ENCODE results near the gene PCNX2.

Gene PCNX2

DNA sequence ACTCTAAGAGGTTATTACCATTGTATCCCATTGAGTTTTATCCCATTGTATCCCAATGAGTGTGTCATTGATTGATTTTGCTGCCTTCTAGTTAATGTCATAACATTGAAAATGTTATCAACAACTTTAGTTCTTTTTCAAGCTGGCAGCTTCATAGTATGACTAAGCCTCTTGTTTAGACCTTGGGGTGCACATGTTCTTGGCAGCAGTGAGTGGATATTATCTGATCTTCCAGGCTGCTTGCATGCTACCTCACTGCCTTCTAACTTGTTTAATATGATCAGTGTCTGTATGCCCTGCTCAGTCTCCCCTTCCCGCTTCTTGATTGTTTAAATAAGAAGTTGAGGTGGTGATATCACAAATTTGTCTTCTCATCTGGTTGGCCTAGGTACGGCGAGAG, 320.6 kb downstream of the PCNX2 start:
- no peaks in the 10 kb centered on the region for H4K20me1 ChIP-seq (ENCODE audit: insufficient read depth, low read length, poor library complexity, severe bottlenecking)
- H3K4me1 ChIP-seq (ENCODE audit: insufficient read depth, low read length, poor library complexity, severe bottlenecking), result peaks cover 21% of the 10 kb centered on the region
- peaks cover 23% of the 10 kb centered on the region for H3K9me3 ChIP-seq (ENCODE audit: insufficient read depth, low read depth, low read length)
- no peaks in the 10 kb centered on the region for H3K27me3 ChIP-seq (ENCODE audit: insufficient read depth, low read length, poor library complexity, severe bottlenecking)
- 0 out of 2 replicates have a peak, but pooled peaks cover 3% of the 10 kb centered on the region for H3K79me2 ChIP-seq (ENCODE audit: insufficient read depth, low read length)
- no peak overlapping the region for H3K4me3 ChIP-seq (ENCODE audit: low read length, poor library complexity, severe bottlenecking)
- H3F3A ChIP-seq (ENCODE audit: low read depth), result no peaks in the 10 kb centered on the region
- H3K4me2 ChIP-seq (ENCODE audit: low read depth, low read length, poor library complexity, severe bottlenecking), result no peak overlapping the region
- H2AFZ ChIP-seq (ENCODE audit: low read length), result no peak overlapping the region
- TF ChIP-seq, protein P1, sequence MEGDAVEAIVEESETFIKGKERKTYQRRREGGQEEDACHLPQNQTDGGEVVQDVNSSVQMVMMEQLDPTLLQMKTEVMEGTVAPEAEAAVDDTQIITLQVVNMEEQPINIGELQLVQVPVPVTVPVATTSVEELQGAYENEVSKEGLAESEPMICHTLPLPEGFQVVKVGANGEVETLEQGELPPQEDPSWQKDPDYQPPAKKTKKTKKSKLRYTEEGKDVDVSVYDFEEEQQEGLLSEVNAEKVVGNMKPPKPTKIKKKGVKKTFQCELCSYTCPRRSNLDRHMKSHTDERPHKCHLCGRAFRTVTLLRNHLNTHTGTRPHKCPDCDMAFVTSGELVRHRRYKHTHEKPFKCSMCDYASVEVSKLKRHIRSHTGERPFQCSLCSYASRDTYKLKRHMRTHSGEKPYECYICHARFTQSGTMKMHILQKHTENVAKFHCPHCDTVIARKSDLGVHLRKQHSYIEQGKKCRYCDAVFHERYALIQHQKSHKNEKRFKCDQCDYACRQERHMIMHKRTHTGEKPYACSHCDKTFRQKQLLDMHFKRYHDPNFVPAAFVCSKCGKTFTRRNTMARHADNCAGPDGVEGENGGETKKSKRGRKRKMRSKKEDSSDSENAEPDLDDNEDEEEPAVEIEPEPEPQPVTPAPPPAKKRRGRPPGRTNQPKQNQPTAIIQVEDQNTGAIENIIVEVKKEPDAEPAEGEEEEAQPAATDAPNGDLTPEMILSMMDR (conservative IDR thresholded peaks at IDR 0.05; ENCODE audit: low read length), result no peak
- no peak for TF ChIP-seq EZH2phosphoT487 (IDR thresholded peaks at IDR 0.05; ENCODE audit: borderline replicate concordance)
- no peaks in the 10 kb centered on the region for H3K9me2 ChIP-seq (replicated peaks; ENCODE audit: low read depth, low read length)
- H3K9ac ChIP-seq (ENCODE audit: low read depth, low read length, poor library complexity, severe bottlenecking), result no peak overlapping the region
- H3K36me3 ChIP-seq (ENCODE audit: insufficient read depth, low read length), result peaks cover 65% of the 10 kb centered on the region

DNA sequence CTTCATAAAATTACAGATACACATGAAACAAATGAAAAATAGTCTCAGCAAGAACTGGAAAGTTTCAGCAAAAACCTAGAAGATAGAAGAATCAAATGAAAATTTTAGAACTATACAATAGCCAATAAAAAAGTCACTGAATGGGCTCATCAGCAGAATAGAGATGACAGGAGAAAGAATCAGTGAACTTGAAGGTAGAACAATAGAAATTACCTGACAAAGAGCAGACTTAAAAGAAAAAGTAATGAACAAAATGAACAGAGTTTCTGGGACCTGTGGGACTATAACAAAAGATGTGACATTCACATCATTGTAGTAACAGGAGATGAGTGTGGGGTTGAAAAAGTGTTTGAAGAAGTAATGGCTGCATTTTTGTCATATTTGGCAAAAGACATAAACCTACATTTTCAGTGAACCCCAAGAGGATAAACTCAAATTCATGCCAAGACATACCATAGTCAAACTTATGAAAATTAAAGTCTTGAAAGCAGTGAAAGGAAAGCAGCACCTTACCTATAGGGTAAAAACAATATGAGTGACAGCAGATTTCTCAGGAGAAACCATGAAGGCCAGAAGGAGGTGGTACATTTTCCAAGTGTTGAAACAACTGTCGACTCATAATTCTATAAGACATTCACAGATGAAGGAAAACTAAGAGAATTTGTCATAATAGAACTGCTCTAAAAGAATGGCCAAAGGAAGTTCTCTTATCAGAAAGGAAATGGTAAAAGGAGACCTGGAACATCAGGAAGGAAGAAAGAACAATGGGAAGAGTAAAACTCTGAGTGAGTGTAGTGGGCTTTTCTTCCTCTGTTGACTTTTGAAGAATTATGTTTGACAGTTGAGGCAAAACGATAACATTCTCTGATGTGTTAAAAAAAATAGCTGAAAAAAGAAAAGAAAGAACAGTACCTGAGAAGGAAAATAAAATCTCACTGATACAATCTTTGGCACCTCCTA, 321.6 kb downstream of the PCNX2 start:
- Histone ChIP-seq H3K4me2 (ENCODE audit: low read depth, low read length, poor library complexity, severe bottlenecking) (no peak overlapping the region), H2AFZ (ENCODE audit: low read length) (no peak overlapping the region), H3K9ac (ENCODE audit: low read depth, low read length, poor library complexity, severe bottlenecking) (no peak overlapping the region), H3K4me1 (ENCODE audit: insufficient read depth, low read length, poor library complexity, severe bottlenecking) (peaks cover 24% of the 10 kb centered on the region), H3K9me3 (ENCODE audit: insufficient read depth, low read depth, low read length) (peaks cover 23% of the 10 kb centered on the region), H3K36me3 (ENCODE audit: insufficient read depth, low read length) (peaks cover 71% of the 10 kb centered on the region), H3K27me3 (ENCODE audit: insufficient read depth, low read length, poor library complexity, severe bottlenecking) (no peaks in the 10 kb centered on the region), H4K20me1 (ENCODE audit: insufficient read depth, low read length, poor library complexity, severe bottlenecking) (no peaks in the 10 kb centered on the region), H3K9me2 (replicated peaks; ENCODE audit: low read depth, low read length) (no peaks in the 10 kb centered on the region), H3K79me2 (ENCODE audit: insufficient read depth, low read length) (0 out of 2 replicates have a peak, but pooled peaks cover 3% of the 10 kb centered on the region), H3K4me3 (ENCODE audit: low read length, poor library complexity, severe bottlenecking) (no peak overlapping the region), H3F3A (ENCODE audit: low read depth) (no peaks in the 10 kb centered on the region)
- TF ChIP-seq, protein P1 (conservative IDR thresholded peaks at IDR 0.05; ENCODE audit: low read length), result no peak
- no peak for TF ChIP-seq EZH2phosphoT487 (IDR thresholded peaks at IDR 0.05; ENCODE audit: borderline replicate concordance)

DNA sequence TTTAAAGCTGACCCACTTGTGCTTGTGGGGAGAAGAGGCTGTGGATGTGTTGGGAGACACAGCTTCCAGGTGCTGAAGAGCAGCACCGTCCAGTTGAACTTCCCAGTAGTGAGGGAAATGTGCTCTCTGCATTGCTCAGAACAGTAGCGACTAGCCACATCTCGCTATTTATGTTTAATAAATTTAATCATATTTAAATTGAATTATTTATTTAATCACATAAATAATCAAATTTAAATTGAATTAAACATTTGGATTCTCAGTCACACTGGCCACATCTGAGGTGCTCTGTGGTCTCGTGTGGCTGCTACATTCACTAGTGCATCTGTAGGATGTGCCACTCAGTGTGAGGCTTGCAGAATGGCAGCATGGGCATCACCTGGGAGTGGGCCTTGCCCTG, 325.0 kb downstream of the PCNX2 start:
- peaks cover 64% of the 10 kb centered on the region for H3K36me3 ChIP-seq (ENCODE audit: insufficient read depth, low read length)

More for the DNA sequence above, 325.0 kb downstream of the PCNX2 start:
- Histone ChIP-seq H3K27me3 (ENCODE audit: insufficient read depth, low read length, poor library complexity, severe bottlenecking) (no peaks in the 10 kb centered on the region), H3F3A (ENCODE audit: low read depth) (no peaks in the 10 kb centered on the region), H2AFZ (ENCODE audit: low read length) (no peak overlapping the region), H4K20me1 (ENCODE audit: insufficient read depth, low read length, poor library complexity, severe bottlenecking) (no peaks in the 10 kb centered on the region), H3K4me2 (ENCODE audit: low read depth, low read length, poor library complexity, severe bottlenecking) (no peak overlapping the region), H3K9me2 (replicated peaks; ENCODE audit: low read depth, low read length) (no peaks in the 10 kb centered on the region), H3K4me3 (ENCODE audit: low read length, poor library complexity, severe bottlenecking) (no peak overlapping the region), H3K9me3 (ENCODE audit: insufficient read depth, low read depth, low read length) (peaks cover 23% of the 10 kb centered on the region), H3K79me2 (ENCODE audit: insufficient read depth, low read length) (peaks cover 30% of the 10 kb centered on the region), H3K9ac (ENCODE audit: low read depth, low read length, poor library complexity, severe bottlenecking) (no peak overlapping the region), H3K4me1 (ENCODE audit: insufficient read depth, low read length, poor library complexity, severe bottlenecking) (peaks cover 44% of the 10 kb centered on the region)
- no peak for TF ChIP-seq EZH2phosphoT487 (IDR thresholded peaks at IDR 0.05; ENCODE audit: borderline replicate concordance)
- TF ChIP-seq, protein P1 (conservative IDR thresholded peaks at IDR 0.05; ENCODE audit: low read length), result no peak

Measured in Loucy (cell line).